Lower leg skin (tissue), 4 donors: ENCODE data around the gene ABCG4. TPM values are rescaled to one million over a fixed set of nuclear protein-coding genes. Genes with fewer than 3 reads are reported as not detected.

Experiments
- DNase-seq, 2 donors: peaks; one replicate each; pipeline ENCODE4 v3.0.0-alpha.2; 2019; ENCODE audit warnings: low spot score in 2 of 2
- H3K4me3 ChIP-seq: fragments of 200-600 bp; sonication (generic); 2 replicates; pipeline ENCODE4 v1.5.1; 2017; ENCODE audit warnings: mild to moderate bottlenecking, low read depth; ENCODE audit not compliant: poor library complexity, severe bottlenecking
- POLR2A ChIP-seq, 2 donors: fragments of 450-650 bp; IDR thresholded peaks; one replicate each; pipeline ENCODE4 v1.6.1; 2016 to 2017; ENCODE audit warnings: antibody characterized with exemption in 2 of 2, mild to moderate bottlenecking in 1 of 2, moderate library complexity in 1 of 2
- WGBS, 2 donors: methylation state at CpG; one replicate each; pipeline ENCODE4 v1.1.5; 2018; 5-methylcytosine and 5-hydroxymethylcytosine counted together
- intact Hi-C: fragments of 100-400 bp; cut with DNase I; formaldehyde crosslinking; loops from one replicate; pipeline ENCODE4 v1.15.0; 2023; ENCODE audit warnings: low total_unique reads
- total RNA-seq, 4 donors: library from RNA; depleted of rRNA; stranded (reverse); fragments of >200 nt; gene quantifications; one replicate each; pipeline ENCODE4 v1.1.0, GENCODE V29; 2016
- TF ChIP-seq, protein P1 (sequence below), 3 donors: fragments of 450-650 bp; IDR thresholded peaks; one replicate each; pipeline ENCODE4 v1.5.1; 2016; ENCODE audit warnings: antibody characterized with exemption in 3 of 3, mild to moderate bottlenecking in 3 of 3, moderate library complexity in 2 of 3

The ABCG4 gene
- total RNA-seq, 4 donors from 2014 or later: 0.52 to 1.1 (median 0.67) TPM

- TF ChIP-seq, protein P1, sequence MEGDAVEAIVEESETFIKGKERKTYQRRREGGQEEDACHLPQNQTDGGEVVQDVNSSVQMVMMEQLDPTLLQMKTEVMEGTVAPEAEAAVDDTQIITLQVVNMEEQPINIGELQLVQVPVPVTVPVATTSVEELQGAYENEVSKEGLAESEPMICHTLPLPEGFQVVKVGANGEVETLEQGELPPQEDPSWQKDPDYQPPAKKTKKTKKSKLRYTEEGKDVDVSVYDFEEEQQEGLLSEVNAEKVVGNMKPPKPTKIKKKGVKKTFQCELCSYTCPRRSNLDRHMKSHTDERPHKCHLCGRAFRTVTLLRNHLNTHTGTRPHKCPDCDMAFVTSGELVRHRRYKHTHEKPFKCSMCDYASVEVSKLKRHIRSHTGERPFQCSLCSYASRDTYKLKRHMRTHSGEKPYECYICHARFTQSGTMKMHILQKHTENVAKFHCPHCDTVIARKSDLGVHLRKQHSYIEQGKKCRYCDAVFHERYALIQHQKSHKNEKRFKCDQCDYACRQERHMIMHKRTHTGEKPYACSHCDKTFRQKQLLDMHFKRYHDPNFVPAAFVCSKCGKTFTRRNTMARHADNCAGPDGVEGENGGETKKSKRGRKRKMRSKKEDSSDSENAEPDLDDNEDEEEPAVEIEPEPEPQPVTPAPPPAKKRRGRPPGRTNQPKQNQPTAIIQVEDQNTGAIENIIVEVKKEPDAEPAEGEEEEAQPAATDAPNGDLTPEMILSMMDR (IDR thresholded peaks at IDR 0.05): no peak
- TF ChIP-seq POLR2A (IDR thresholded peaks at IDR 0.05): no peak
- intact Hi-C loops: no loop called here
- no peak overlapping the region for H3K4me3 ChIP-seq
- WGBS, 2 donors: 54 to 56% methylated on average over 4 of the region's 4 CpGs
- DNase-seq: no peak
Measured at GRCh38 chr11:119103793-119104192, 45.1 kb upstream of the ABCG4 start.

GRCh38 chr11:119106564-119107537, 42.0 kb upstream of the ABCG4 start, which contains the start of gene C2CD2L:
Gene C2CD2L, plus strand, starts transcription at chr11:119107344. Its CDS starts 398 bp downstream, at chr11:119107742.
- 0 to 2% methylated on average over 9 to 25 of the region's 49 CpGs for WGBS, 2 donors
- no peak for TF ChIP-seq POLR2A (IDR thresholded peaks at IDR 0.05)
- TF ChIP-seq, protein P1 (IDR thresholded peaks at IDR 0.05): no peak
- peak within 1 kb of the TSS; percentile 85 for H3K4me3 ChIP-seq
- intact Hi-C loops: no loop called here
- DNase-seq: peak; percentile 90 to 98

DNA sequence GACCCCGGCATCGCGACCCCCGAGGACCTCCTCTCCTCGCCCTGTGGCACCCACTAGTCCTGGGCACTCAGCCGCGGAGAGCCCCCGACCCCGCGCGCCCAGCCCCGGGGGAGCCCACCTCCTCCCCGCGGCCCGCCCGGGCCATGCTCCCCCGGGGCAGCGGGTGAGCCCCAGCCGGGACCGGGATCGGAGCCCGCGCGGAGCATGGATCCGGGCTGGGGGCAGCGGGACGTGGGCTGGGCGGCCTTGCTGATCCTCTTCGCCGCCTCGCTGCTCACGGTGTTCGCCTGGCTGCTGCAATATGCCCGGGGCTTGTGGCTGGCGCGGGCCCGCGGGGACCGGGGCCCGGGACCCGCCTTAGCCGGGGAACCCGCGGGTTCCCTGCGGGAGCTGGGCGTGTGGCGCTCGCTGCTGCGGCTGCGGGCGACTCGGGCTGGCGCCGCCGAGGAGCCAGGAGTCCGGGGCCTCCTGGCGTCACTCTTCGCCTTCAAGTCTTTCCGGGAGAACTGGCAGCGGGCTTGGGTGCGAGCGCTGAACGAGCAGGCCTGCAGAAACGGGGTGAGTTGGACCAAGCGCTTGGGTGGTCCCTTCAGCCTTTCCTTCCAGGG, 41.2 kb upstream of the ABCG4 start:
- intact Hi-C loops: loop anchor here (2.0 kb wide), 1 partner anchor 59 kb away; no protein-coding TSS in a partner anchor
- H3K4me3 ChIP-seq: peak overlapping the region; percentile 85
- WGBS, 2 donors: 1% methylated on average over 33 to 39 of the region's 65 CpGs
- no peak for DNase-seq
- TF ChIP-seq, protein P1 (IDR thresholded peaks at IDR 0.05): no peak
- TF ChIP-seq POLR2A (IDR thresholded peaks at IDR 0.05): no peak

- no peak for TF ChIP-seq POLR2A (IDR thresholded peaks at IDR 0.05)
- TF ChIP-seq, protein P1 (IDR thresholded peaks at IDR 0.05): no peak
- intact Hi-C loops: loop anchor here (2.0 kb wide), 1 partner anchor 58 kb away; no protein-coding TSS in a partner anchor
- 15 to 16% methylated on average over 6 to 8 of the region's 8 CpGs for WGBS, 2 donors
- no peak for DNase-seq
- peak overlapping the region; percentile 85 for H3K4me3 ChIP-seq
Measured at GRCh38 chr11:119108146-119108856, 40.6 kb upstream of the ABCG4 start.

GRCh38 chr11:119108857-119109221, 40.0 kb upstream of the ABCG4 start:
- DNase-seq: no peak
- intact Hi-C loops: loop anchor here (2.0 kb wide), 1 partner anchor 58 kb away; no protein-coding TSS in a partner anchor
- TF ChIP-seq POLR2A (IDR thresholded peaks at IDR 0.05): no peak
- TF ChIP-seq, protein P1 (IDR thresholded peaks at IDR 0.05): no peak
- WGBS, 2 donors: 92% methylated on average over 2 of the region's 2 CpGs
- no peak overlapping the region for H3K4me3 ChIP-seq
